Mucosa of descending colon (tissue), 3 donors: ENCODE measurements around the gene KLF5. TPM values are rescaled to one million over a fixed set of nuclear protein-coding genes. Genes with fewer than 3 reads are reported as not detected.
A peak's percentile ranks its signal among the peaks of the same experiment; 100 is the strongest.

Experiments
- ATAC-seq: fragments of 200-7000 bp; cut with Tn5 transposase; one replicate; pipeline ENCODE4 v1.9.1; 2020; ENCODE audit warnings: mild to moderate bottlenecking, moderate library complexity
- DNase-seq, 3 donors: peaks; one replicate each; pipeline ENCODE4 v3.0.0-alpha.2; 2020
- H3K36me3 ChIP-seq: fragments of 200-600 bp; one replicate; pipeline ENCODE4 v1.8.0; 2021; ENCODE audit warnings: low read depth, mild to moderate bottlenecking
- H3K4me1 ChIP-seq: fragments of 200-600 bp; one replicate; pipeline ENCODE4 v1.8.0; 2021; ENCODE audit warnings: low read depth, mild to moderate bottlenecking
- H3K4me3 ChIP-seq: fragments of 200-600 bp; one replicate; pipeline ENCODE4 v1.8.0; 2021; ENCODE audit warnings: mild to moderate bottlenecking
- H3K9me3 ChIP-seq: fragments of 200-600 bp; one replicate; pipeline ENCODE4 v1.8.0; 2021; ENCODE audit warnings: mild to moderate bottlenecking
- intact Hi-C, 2 donors: fragments of 100-400 bp; cut with DNase I in 1 of 2; cut with micrococcal nuclease in 1 of 2; formaldehyde crosslinking; loops; one replicate each; pipeline versions ENCODE4 v1.11.0 to v1.11.1; 2022; cut with DNase I, micrococcal nuclease
- total RNA-seq, 3 donors: library from RNA; stranded (reverse); fragmentation: NEBNext Ultra II Directional in 2 of 3; extraction: Animal tissue kit (Norgen Biotek cat#: 25700) in 2 of 3; gene quantifications; one replicate each; pipeline versions ENCODE4 v1.2.1 to v1.2.4, GENCODE V29; 2021 to 2023
- TF ChIP-seq, protein P1 (sequence below): fragments of 200-600 bp; IDR thresholded peaks from one replicate; pipeline ENCODE4 v1.8.0; 2022; ENCODE audit warnings: antibody characterized with exemption, mild to moderate bottlenecking
- donor health status: DM: no; HTN: no; CAD: no; lungs with moderate emphysema.
- donor health status: DM: no; HTN: no; CAD: no.
- donor health status: DM: no; HTN: yes; CAD: no.

KLF5 gene
- total RNA-seq, 3 donors from 2014 or later, result 131 to 401 (median 330) TPM

DNA sequence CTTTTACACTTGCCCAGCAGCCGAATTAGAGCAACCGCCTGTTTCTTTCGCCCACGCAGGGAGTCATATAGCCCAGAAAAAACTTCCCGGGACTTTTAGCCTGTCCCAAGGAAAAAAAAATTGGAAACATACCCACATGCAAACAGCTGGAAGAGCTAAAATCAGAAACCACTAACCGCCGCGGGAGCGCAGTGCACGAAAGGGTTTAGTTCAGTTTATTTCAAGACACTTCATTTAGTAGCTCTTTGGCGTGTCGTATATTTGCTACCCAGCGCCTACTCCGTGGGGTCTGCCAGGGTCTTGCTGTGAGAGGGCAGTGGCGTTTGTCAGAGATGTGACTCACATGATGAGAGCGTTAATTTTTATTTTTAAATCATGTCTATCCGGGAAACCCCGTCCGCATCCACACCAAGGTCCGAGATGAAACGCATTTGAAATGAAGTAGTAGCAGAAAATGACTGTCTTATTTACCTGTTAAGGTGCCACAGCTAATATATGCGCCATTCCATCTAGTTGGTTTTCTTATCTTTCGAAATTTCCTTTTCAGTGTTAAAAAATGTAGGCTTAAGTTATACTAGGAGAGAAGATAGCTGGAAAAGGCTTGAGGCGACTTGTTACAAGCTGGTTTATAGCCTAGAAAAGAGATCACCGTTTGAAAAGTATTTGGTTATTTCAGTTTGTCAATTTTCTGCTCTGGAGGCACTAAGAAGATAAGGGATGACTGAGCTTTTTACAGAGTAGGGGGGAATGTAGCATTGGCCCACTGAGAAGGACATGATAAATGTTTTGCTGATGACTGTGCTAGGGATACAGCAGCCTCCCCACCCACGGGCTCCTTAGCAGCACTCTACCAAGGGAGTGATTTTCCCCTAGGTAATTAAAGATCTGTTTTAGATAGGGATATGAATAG is 1.7 kb downstream of the KLF5 start:
- Histone ChIP-seq H3K4me3 (peak overlapping the region; percentile 83), H3K4me1 (no peaks in the 10 kb centered on the region), H3K36me3 (no peaks in the 10 kb centered on the region), H3K9me3 (no peaks in the 10 kb centered on the region)
- DNase-seq (peak in 1 of 3 donors; percentile 48), ATAC-seq (no peak)
- TF ChIP-seq, protein P1, sequence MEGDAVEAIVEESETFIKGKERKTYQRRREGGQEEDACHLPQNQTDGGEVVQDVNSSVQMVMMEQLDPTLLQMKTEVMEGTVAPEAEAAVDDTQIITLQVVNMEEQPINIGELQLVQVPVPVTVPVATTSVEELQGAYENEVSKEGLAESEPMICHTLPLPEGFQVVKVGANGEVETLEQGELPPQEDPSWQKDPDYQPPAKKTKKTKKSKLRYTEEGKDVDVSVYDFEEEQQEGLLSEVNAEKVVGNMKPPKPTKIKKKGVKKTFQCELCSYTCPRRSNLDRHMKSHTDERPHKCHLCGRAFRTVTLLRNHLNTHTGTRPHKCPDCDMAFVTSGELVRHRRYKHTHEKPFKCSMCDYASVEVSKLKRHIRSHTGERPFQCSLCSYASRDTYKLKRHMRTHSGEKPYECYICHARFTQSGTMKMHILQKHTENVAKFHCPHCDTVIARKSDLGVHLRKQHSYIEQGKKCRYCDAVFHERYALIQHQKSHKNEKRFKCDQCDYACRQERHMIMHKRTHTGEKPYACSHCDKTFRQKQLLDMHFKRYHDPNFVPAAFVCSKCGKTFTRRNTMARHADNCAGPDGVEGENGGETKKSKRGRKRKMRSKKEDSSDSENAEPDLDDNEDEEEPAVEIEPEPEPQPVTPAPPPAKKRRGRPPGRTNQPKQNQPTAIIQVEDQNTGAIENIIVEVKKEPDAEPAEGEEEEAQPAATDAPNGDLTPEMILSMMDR, result no peak
- intact Hi-C loops, result no loop called here

DNA sequence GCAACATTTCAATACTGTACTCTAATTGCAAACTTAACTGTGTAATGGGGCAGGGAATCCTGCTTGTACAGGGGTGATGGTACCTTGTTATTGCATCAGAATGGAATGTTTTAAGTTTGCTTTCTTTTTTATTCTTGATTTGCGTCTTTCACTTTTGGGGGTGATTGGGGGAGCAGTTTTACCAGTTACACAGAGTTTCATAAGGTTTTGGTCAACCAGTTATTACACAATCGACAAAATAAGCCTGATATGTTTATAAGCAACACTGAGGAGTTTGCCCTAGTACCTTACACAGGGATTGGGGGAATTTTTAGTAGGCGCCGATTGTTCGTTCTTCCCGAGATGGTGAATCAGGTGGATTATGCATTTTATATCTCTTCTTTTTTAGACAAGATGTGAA is 2.7 kb downstream of the KLF5 start:
- Histone ChIP-seq H3K4me3 (peak overlapping the region; percentile 83), H3K4me1 (no peaks in the 10 kb centered on the region), H3K9me3 (no peaks in the 10 kb centered on the region), H3K36me3 (no peaks in the 10 kb centered on the region)
- TF ChIP-seq, protein P1, result no peak
- no peak for ATAC-seq
- no peak for DNase-seq
- intact Hi-C loops, result no loop called here

DNA sequence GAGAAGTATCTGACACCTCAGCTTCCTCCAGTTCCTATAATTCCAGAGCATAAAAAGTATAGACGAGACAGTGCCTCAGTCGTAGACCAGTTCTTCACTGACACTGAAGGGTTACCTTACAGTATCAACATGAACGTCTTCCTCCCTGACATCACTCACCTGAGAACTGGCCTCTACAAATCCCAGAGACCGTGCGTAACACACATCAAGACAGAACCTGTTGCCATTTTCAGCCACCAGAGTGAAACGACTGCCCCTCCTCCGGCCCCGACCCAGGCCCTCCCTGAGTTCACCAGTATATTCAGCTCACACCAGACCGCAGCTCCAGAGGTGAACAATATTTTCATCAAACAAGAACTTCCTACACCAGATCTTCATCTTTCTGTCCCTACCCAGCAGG is 3.1 kb downstream of the KLF5 start:
- DNase-seq, result peak in 2 of 3 donors; percentile 61 to 63
- TF ChIP-seq, protein P1, result no peak

DNA sequence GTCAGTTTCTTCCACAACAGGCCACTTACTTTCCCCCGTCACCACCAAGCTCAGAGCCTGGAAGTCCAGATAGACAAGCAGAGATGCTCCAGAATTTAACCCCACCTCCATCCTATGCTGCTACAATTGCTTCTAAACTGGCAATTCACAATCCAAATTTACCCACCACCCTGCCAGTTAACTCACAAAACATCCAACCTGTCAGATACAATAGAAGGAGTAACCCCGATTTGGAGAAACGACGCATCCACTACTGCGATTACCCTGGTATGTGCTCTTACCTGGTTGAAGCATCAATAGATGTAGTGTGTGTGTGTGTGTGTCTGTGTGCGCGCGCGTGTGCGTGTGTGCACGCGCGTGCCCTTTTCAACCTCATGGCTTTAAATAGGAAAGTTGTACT is 3.7 kb downstream of the KLF5 start:
- H3K9me3 ChIP-seq, result no peaks in the 10 kb centered on the region
- no peak overlapping the region for H3K4me3 ChIP-seq
- no peak for ATAC-seq
- no peaks in the 10 kb centered on the region for H3K36me3 ChIP-seq
- no peak for DNase-seq
- TF ChIP-seq, protein P1, result no peak
- intact Hi-C loops, result no loop called here
- no peaks in the 10 kb centered on the region for H3K4me1 ChIP-seq

More for the DNA sequence above, 3.1 kb downstream of the KLF5 start:
- ATAC-seq, result no peak
- H3K4me1 ChIP-seq, result no peaks in the 10 kb centered on the region
- H3K9me3 ChIP-seq, result no peaks in the 10 kb centered on the region
- intact Hi-C loops, result no loop called here
- H3K36me3 ChIP-seq, result no peaks in the 10 kb centered on the region
- peak overlapping the region; percentile 83 for H3K4me3 ChIP-seq

DNA sequence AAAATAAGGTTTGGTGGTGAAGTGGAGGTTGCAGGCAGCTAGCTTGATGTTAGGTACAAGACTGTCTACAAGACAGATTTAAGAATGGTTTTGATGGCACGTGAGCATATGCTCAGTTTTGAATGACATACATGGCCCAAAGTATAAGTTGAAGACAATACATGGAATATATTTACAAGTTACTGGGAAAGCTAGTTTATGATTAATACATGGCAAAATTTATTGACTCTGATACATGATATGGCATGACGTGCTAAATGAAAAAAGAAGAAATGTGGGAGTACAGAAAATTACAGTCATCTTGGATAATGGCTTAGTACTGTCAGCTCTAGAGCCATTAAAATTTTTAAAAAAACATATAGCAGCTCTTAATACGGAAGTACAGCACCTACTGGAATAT is 4.4 kb downstream of the KLF5 start:
- Histone ChIP-seq H3K4me3 (no peak overlapping the region), H3K9me3 (no peaks in the 10 kb centered on the region), H3K4me1 (no peaks in the 10 kb centered on the region), H3K36me3 (no peaks in the 10 kb centered on the region)
- TF ChIP-seq, protein P1, result no peak
- intact Hi-C loops, result no loop called here
- no peak for ATAC-seq
- no peak for DNase-seq
